Measurements from ENCODE around the gene CARMIL1. TPM values are rescaled to one million over a fixed set of nuclear protein-coding genes. Genes with fewer than 3 reads are reported as not detected.

CARMIL1 gene
- total and polyA plus RNA-seq, 10 of the 15 experiments (the other 5 are each of a cell fraction or from before 2014, with no cell fraction given) = 6.4 to 18.1 (median 10.3) TPM

DNA sequence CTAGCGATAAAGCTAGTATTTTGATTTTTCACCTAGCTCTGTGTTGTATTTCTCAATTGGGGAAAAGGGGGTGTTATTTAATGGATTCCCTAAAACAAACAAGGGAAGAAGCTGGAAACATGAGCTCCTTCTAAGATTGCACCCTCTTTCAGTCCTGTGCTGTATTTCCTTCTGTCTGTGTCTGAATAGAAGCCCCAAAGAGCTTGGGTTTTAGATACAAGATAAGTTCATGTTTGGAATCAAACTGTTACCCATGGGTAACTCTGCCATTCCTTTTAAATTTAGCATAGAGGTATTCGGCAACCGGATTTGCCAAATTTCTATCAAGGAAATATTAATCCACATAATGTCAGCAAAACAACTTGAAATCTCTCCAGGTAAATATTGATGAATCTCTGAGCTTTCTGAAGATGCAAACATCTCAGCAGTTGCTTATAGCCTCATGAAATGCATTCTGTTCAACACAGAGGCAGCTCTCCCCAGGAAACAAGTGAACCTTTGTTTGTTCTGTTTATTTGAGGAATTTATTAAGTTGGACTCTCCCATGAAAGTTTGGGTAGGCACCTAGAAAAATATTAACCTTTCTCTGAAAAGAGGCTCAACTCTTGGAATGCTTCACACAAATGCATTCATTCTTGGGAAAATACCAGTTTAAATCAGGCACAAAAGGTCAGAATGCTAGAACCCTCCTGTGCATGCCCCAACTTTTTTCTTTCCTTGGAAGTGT lies 362.9 kb downstream of the CARMIL1 start (continued):
- TF ChIP-seq ATF2 (IDR thresholded peaks at IDR 0.05; ENCODE audit: low read length) (no peak), TCF12 (IDR thresholded peaks at IDR 0.05; ENCODE audit: low read depth, low read length) (no peak), SREBF2 (IDR thresholded peaks at IDR 0.05; ENCODE audit: low read length) (no peak), IKZF1 (conservative IDR thresholded peaks at IDR 0.05) (no peak), SMC3 (IDR thresholded peaks at IDR 0.05; ENCODE audit: borderline replicate concordance, low read length) (no peak), ASH2L (IDR thresholded peaks at IDR 0.05; ENCODE audit: borderline replicate concordance, low read depth) (no peak), RB1 (IDR thresholded peaks at IDR 0.05; ENCODE audit: borderline replicate concordance) (no peak), BCL11A (IDR thresholded peaks at IDR 0.05; ENCODE audit: low read depth, low read length) (no peak)
- TF ChIP-seq, protein P1, sequence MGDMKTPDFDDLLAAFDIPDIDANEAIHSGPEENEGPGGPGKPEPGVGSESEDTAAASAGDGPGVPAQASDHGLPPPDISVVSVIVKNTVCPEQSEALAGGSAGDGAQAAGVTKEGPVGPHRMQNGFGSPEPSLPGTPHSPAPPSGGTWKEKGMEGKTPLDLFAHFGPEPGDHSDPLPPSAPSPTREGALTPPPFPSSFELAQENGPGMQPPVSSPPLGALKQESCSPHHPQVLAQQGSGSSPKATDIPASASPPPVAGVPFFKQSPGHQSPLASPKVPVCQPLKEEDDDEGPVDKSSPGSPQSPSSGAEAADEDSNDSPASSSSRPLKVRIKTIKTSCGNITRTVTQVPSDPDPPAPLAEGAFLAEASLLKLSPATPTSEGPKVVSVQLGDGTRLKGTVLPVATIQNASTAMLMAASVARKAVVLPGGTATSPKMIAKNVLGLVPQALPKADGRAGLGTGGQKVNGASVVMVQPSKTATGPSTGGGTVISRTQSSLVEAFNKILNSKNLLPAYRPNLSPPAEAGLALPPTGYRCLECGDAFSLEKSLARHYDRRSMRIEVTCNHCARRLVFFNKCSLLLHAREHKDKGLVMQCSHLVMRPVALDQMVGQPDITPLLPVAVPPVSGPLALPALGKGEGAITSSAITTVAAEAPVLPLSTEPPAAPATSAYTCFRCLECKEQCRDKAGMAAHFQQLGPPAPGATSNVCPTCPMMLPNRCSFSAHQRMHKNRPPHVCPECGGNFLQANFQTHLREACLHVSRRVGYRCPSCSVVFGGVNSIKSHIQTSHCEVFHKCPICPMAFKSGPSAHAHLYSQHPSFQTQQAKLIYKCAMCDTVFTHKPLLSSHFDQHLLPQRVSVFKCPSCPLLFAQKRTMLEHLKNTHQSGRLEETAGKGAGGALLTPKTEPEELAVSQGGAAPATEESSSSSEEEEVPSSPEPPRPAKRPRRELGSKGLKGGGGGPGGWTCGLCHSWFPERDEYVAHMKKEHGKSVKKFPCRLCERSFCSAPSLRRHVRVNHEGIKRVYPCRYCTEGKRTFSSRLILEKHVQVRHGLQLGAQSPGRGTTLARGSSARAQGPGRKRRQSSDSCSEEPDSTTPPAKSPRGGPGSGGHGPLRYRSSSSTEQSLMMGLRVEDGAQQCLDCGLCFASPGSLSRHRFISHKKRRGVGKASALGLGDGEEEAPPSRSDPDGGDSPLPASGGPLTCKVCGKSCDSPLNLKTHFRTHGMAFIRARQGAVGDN (IDR thresholded peaks at IDR 0.05) = no peak
- TF ChIP-seq, protein P2, sequence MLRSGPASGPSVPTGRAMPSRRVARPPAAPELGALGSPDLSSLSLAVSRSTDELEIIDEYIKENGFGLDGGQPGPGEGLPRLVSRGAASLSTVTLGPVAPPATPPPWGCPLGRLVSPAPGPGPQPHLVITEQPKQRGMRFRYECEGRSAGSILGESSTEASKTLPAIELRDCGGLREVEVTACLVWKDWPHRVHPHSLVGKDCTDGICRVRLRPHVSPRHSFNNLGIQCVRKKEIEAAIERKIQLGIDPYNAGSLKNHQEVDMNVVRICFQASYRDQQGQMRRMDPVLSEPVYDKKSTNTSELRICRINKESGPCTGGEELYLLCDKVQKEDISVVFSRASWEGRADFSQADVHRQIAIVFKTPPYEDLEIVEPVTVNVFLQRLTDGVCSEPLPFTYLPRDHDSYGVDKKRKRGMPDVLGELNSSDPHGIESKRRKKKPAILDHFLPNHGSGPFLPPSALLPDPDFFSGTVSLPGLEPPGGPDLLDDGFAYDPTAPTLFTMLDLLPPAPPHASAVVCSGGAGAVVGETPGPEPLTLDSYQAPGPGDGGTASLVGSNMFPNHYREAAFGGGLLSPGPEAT (IDR thresholded peaks at IDR 0.05; ENCODE audit: low read depth) = no peak
